Measurements from ENCODE around the gene SLC45A1. TPM values are rescaled to one million over a fixed set of nuclear protein-coding genes. Genes with fewer than 3 reads are reported as not detected.

Gene SLC45A1
- total and polyA plus RNA-seq, 9 donors: 0.70 to 7.2 (median 4.5) TPM

- 86 to 97% (median 96%) methylated on average over 2 of the region's 2 CpGs for WGBS, 3 donors
- Histone ChIP-seq H3K9me3 (no peaks in the 10 kb centered on the region), H3K36me3 (no peaks in the 10 kb centered on the region), H3K27ac (peak overlapping the region in 1 of 2 donors; percentile 31), H3K4me1 (ENCODE audit: insufficient read depth) (peaks cover 42% of the 10 kb centered on the region), H3K4me3 (no peak overlapping the region), H3K27me3 (no peaks in the 10 kb centered on the region)
- intact Hi-C loops (cut with DNase I): no loop called here
- DNase-seq: no peak
- TF ChIP-seq CTCF (IDR thresholded peaks at IDR 0.05) (no peak), EP300 (IDR thresholded peaks at IDR 0.05) (no peak), POLR2A (IDR thresholded peaks at IDR 0.05) (no peak)
Measured at GRCh38 chr1:8374812-8375211, 56.9 kb downstream of the SLC45A1 start.

- no peak for DNase-seq
- H3K9me3 ChIP-seq: no peaks in the 10 kb centered on the region
- H3K4me1 ChIP-seq (ENCODE audit: insufficient read depth): peaks cover 39% of the 10 kb centered on the region
- H3K27me3 ChIP-seq: no peaks in the 10 kb centered on the region
- no peak overlapping the region for H3K27ac ChIP-seq
- 74 to 86% (median 82%) methylated on average over 4 of the region's 4 CpGs for WGBS, 3 donors
- no peaks in the 10 kb centered on the region for H3K36me3 ChIP-seq
- no peak for TF ChIP-seq EP300 (IDR thresholded peaks at IDR 0.05)
- TF ChIP-seq CTCF (IDR thresholded peaks at IDR 0.05): no peak
- no peak for TF ChIP-seq POLR2A (IDR thresholded peaks at IDR 0.05)
- intact Hi-C loops (cut with DNase I): no loop called here
- H3K4me3 ChIP-seq: no peak overlapping the region
Measured at GRCh38 chr1:8376358-8376840, 58.5 kb downstream of the SLC45A1 start.

- Histone ChIP-seq H3K9me3 (no peaks in the 10 kb centered on the region), H3K4me3 (no peak overlapping the region), H3K4me1 (ENCODE audit: insufficient read depth) (peaks cover 39% of the 10 kb centered on the region), H3K27me3 (no peaks in the 10 kb centered on the region), H3K27ac (no peak overlapping the region), H3K36me3 (no peaks in the 10 kb centered on the region)
- intact Hi-C loops (cut with DNase I): no loop called here
- TF ChIP-seq POLR2A (IDR thresholded peaks at IDR 0.05): no peak
- TF ChIP-seq CTCF (IDR thresholded peaks at IDR 0.05): no peak
- TF ChIP-seq EP300 (IDR thresholded peaks at IDR 0.05): no peak
- DNase-seq: no peak
- 80 to 84% (median 83%) methylated on average over 17 of the region's 17 CpGs for WGBS, 3 donors
Measured at GRCh38 chr1:8377271-8377981, 59.5 kb downstream of the SLC45A1 start.

GRCh38 chr1:8378178-8378577 lies 60.3 kb downstream of the SLC45A1 start:
- TF ChIP-seq CTCF (IDR thresholded peaks at IDR 0.05) (no peak), EP300 (IDR thresholded peaks at IDR 0.05) (no peak), POLR2A (IDR thresholded peaks at IDR 0.05) (no peak)
- intact Hi-C loops (cut with DNase I): no loop called here
- H3K4me3 ChIP-seq: no peak overlapping the region
- 23 to 25% (median 24%) methylated on average over 4 of the region's 4 CpGs for WGBS, 3 donors
- DNase-seq: no peak
- H3K9me3 ChIP-seq: no peaks in the 10 kb centered on the region
- no peaks in the 10 kb centered on the region for H3K36me3 ChIP-seq
- no peaks in the 10 kb centered on the region for H3K27me3 ChIP-seq
- H3K27ac ChIP-seq: no peak overlapping the region
- H3K4me1 ChIP-seq (ENCODE audit: insufficient read depth): peaks cover 42% of the 10 kb centered on the region
